ENCODE data around the gene KRT33B. TPM values are rescaled to one million over a fixed set of nuclear protein-coding genes. Genes with fewer than 3 reads are reported as not detected.

Gene KRT33B
- total RNA-seq, 1 experiment from 2014 or later, result not detected

- Histone ChIP-seq H4K5ac (ENCODE audit: insufficient read length, low read depth, low read length) (no peak overlapping the region), H4K91ac (ENCODE audit: insufficient read length, low read depth, low read length) (no peak overlapping the region), H3T11ph (ENCODE audit: low read length) (no peak overlapping the region), H3K27ac (ENCODE audit: insufficient read length, low read depth, low read length) (no peak overlapping the region), H3K18ac (ENCODE audit: insufficient read length, low read depth, low read length) (no peak overlapping the region), H2BK12ac (ENCODE audit: insufficient read length, low read depth, low read length) (no peak overlapping the region), H4K8ac (replicated peaks; ENCODE audit: insufficient read length, low read depth, low read length) (no peak overlapping the region), H3K4me1 (ENCODE audit: insufficient read depth, low read length) (no peaks in the 10 kb centered on the region), H3K14ac (ENCODE audit: insufficient read depth, low read length) (no peak overlapping the region), H2BK20ac (ENCODE audit: low read depth, low read length, poor library complexity, severe bottlenecking) (no peak overlapping the region), H3K23me2 (ENCODE audit: insufficient read length, low read depth, low read length, poor library complexity, severe bottlenecking) (no peaks in the 10 kb centered on the region), H3K56ac (ENCODE audit: insufficient read length, low read depth, low read length) (no peak overlapping the region), H3K4ac (ENCODE audit: low read depth, low read length) (no peak overlapping the region), H2AFZ (ENCODE audit: low read length) (no peak overlapping the region), H2AK5ac (ENCODE audit: insufficient read length, low read length) (no peak overlapping the region), H3K4me2 (ENCODE audit: insufficient read depth, insufficient read length, low read length) (no peak overlapping the region), H3K9me3 (ENCODE audit: control insufficient read depth, low read depth, low read length) (no peaks in the 10 kb centered on the region), H2BK15ac (ENCODE audit: low read depth, low read length) (no peak overlapping the region), H2BK120ac (ENCODE audit: low read depth, low read length, poor library complexity, severe bottlenecking) (no peak overlapping the region), H3K79me1 (ENCODE audit: insufficient read depth, low read depth, low read length, poor library complexity, severe bottlenecking) (no peaks in the 10 kb centered on the region), H3K9ac (ENCODE audit: extremely low read depth, insufficient read length, low read length) (no peak overlapping the region), H4K20me1 (ENCODE audit: control insufficient read depth, insufficient read depth, insufficient read length) (no peaks in the 10 kb centered on the region), H3K23ac (ENCODE audit: insufficient read length, low read depth, low read length) (no peak overlapping the region), H3K27me3 (ENCODE audit: insufficient read depth, low read length) (no peaks in the 10 kb centered on the region), H3K79me2 (ENCODE audit: insufficient read depth, low read length) (no peaks in the 10 kb centered on the region), H2BK5ac (ENCODE audit: insufficient read length, low read length) (no peak overlapping the region)
- peaks cover 0 to 2% of the 10 kb centered on the region in 2 experiments; a peak in 1 of 5 replicates for H3K9me3 Mint-ChIP-seq
- H3K27me3 Mint-ChIP-seq (ENCODE audit: low read depth), result peaks cover 7% of the 10 kb centered on the region
- no peak overlapping the region for H3K4me3 Mint-ChIP-seq
- no peak for DNase-seq
- H3K27ac Mint-ChIP-seq, result no peak overlapping the region
- H3K36me3 Mint-ChIP-seq (ENCODE audit: insufficient read depth in 1 of 3, low read depth in 3 of 3), result no peaks in the 10 kb centered on the region
- TF ChIP-seq CTCF (conservative IDR thresholded peaks at IDR 0.05), result no peak
- no peaks in the 10 kb centered on the region for H3K4me1 Mint-ChIP-seq
Measured at GRCh38 chr17:41366070-41366469, 3.5 kb downstream of the KRT33B start.

Data from H9 (cell line).